ENCODE results near the gene ZNF814. TPM values are rescaled to one million over a fixed set of nuclear protein-coding genes. Genes with fewer than 3 reads are reported as not detected.
"Not testable (repeated sequence)": the region's sequence is repeated elsewhere in the genome, so short reads cannot be mapped to it uniquely, and the experiment has no call there.

Gene ZNF814
- total and polyA plus RNA-seq, 7 donors: 4.2 to 13.3 (median 9.2) TPM

- intact Hi-C loops (cut with DNase I): no loop called here
- peaks cover 0 to 2% (median 0%) of the 10 kb centered on the region in 4 donors for H3K9me3 ChIP-seq
- H3K4me3 ChIP-seq: peak overlapping the region; percentile 57 to 70 (median 61)
- no peak for DNase-seq
- H3K27ac ChIP-seq: peak overlapping the region in 3 of 4 donors; percentile 69 to 73 (median 69)
- H3K27me3 ChIP-seq: no peaks in the 10 kb centered on the region
- WGBS, 2 donors: 2 to 24% methylated on average over 11 of the region's 11 CpGs
- peaks cover 0 to 18% (median 0%) of the 10 kb centered on the region in 4 donors for H3K36me3 ChIP-seq
- peaks cover 0 to 16% (median 14%) of the 10 kb centered on the region in 4 donors for H3K4me1 ChIP-seq
- TF ChIP-seq POLR2AphosphoS5 (IDR thresholded peaks at IDR 0.05): no peak
- no peak for TF ChIP-seq POLR2A (IDR thresholded peaks at IDR 0.05)
- TF ChIP-seq EP300 (IDR thresholded peaks at IDR 0.05): no peak
- no peak for TF ChIP-seq CTCF (IDR thresholded peaks at IDR 0.05)
Measured at GRCh38 chr19:57850553-57851017, 38.3 kb downstream of the ZNF814 start.

GRCh38 chr19:57849666-57850473, 39.0 kb downstream of the ZNF814 start, which contains the start of gene ZNF587:
Gene ZNF587 (plus strand): TSS chr19:57849859. CDS start chr19:57850039, 180 bp downstream.
- peak in 3 of 4 donors; percentile 27 to 74 (median 64) for TF ChIP-seq POLR2AphosphoS5 (IDR thresholded peaks at IDR 0.05)
- DNase-seq: peak; percentile 76
- Histone ChIP-seq H3K4me3 (peak within 1 kb of the TSS; percentile 57 to 70 (median 61)), H3K4me1 (peaks cover 0 to 16% (median 14%) of the 10 kb centered on the region in 4 donors), H3K36me3 (peaks cover 0 to 14% (median 0%) of the 10 kb centered on the region in 4 donors), H3K27ac (peak within 1 kb of the TSS; percentile 69 to 73 (median 69))
- WGBS, 2 donors: 0% methylated on average over 42 of the region's 42 CpGs
- intact Hi-C loops (cut with DNase I): loop anchor here (5.0 kb wide), 1 partner anchor 38 kb away; the partner anchor contains the start of gene ZNF552
- H3K27me3 ChIP-seq, H3K9me3 ChIP-seq: not testable (repeated sequence)

GRCh38 chr19:57849162-57849665, 39.6 kb downstream of the ZNF814 start:
- H3K27ac ChIP-seq, H3K27me3 ChIP-seq, DNase-seq, H3K9me3 ChIP-seq: not testable (repeated sequence)
- 97 to 98% methylated on average over 2 of the region's 2 CpGs for WGBS, 2 donors
- peak overlapping the region; percentile 57 to 70 (median 61) for H3K4me3 ChIP-seq
- intact Hi-C loops (cut with DNase I): loop anchor here (5.0 kb wide), 1 partner anchor 37 kb away; the partner anchor contains the start of gene ZNF552
- peaks cover 0 to 12% (median 0%) of the 10 kb centered on the region in 4 donors for H3K36me3 ChIP-seq
- H3K4me1 ChIP-seq: peaks cover 0 to 16% (median 14%) of the 10 kb centered on the region in 4 donors

GRCh38 chr19:57847164-57847563, 41.7 kb downstream of the ZNF814 start:
- not testable (repeated sequence) for H3K27me3 ChIP-seq, H3K4me3 ChIP-seq, H3K27ac ChIP-seq, H3K9me3 ChIP-seq, DNase-seq
- peaks cover 0 to 11% (median under 1%) of the 10 kb centered on the region in 4 donors for H3K36me3 ChIP-seq
- intact Hi-C loops (cut with DNase I): loop anchor here (5.0 kb wide), 1 partner anchor 35 kb away; the partner anchor contains the start of gene ZNF552
- peaks cover 0 to 16% (median 14%) of the 10 kb centered on the region in 4 donors for H3K4me1 ChIP-seq
- 78 to 87% methylated on average over 3 of the region's 3 CpGs for WGBS, 2 donors

- no peaks in the 10 kb centered on the region for H3K9me3 ChIP-seq
- intact Hi-C loops (cut with DNase I): no loop called here
- no peak overlapping the region for H3K4me3 ChIP-seq
- no peaks in the 10 kb centered on the region for H3K27me3 ChIP-seq
- no peak for DNase-seq
- WGBS, 2 donors: 84% methylated on average over 6 of the region's 6 CpGs
- no peak for TF ChIP-seq POLR2AphosphoS5 (IDR thresholded peaks at IDR 0.05)
- no peak for TF ChIP-seq CTCF (IDR thresholded peaks at IDR 0.05)
- TF ChIP-seq EP300 (IDR thresholded peaks at IDR 0.05): no peak
- TF ChIP-seq POLR2A (IDR thresholded peaks at IDR 0.05): no peak
- H3K4me1 ChIP-seq: no peaks in the 10 kb centered on the region
- peaks cover 0 to 36% (median 9%) of the 10 kb centered on the region in 4 donors for H3K36me3 ChIP-seq
- no peak overlapping the region for H3K27ac ChIP-seq
Measured at GRCh38 chr19:57841122-57841763, 47.6 kb downstream of the ZNF814 start.

- H3K27ac ChIP-seq; H3K4me1 ChIP-seq; H3K27me3 ChIP-seq; DNase-seq; intact Hi-C loops (cut with DNase I); H3K9me3 ChIP-seq; H3K4me3 ChIP-seq: not testable (repeated sequence)
- H3K36me3 ChIP-seq: peaks cover 0 to 31% (median 9%) of the 10 kb centered on the region in 4 donors
- 87 to 95% methylated on average over 5 of the region's 5 CpGs for WGBS, 2 donors
Measured at GRCh38 chr19:57838622-57839191, 50.1 kb downstream of the ZNF814 start.

- H3K27ac ChIP-seq; H3K9me3 ChIP-seq; H3K27me3 ChIP-seq; DNase-seq; intact Hi-C loops (cut with DNase I); H3K4me1 ChIP-seq; H3K4me3 ChIP-seq: not testable (repeated sequence)
- peaks cover 0 to 23% (median 7%) of the 10 kb centered on the region in 4 donors for H3K36me3 ChIP-seq
- 96 to 98% methylated on average over 5 of the region's 5 CpGs for WGBS, 2 donors
Measured at GRCh38 chr19:57836991-57837390, 51.8 kb downstream of the ZNF814 start.
